Endodermal cell (in vitro differentiated cells): Measurements from ENCODE around the gene YEATS2. TPM values are rescaled to one million over a fixed set of nuclear protein-coding genes. Genes with fewer than 3 reads are reported as not detected.
A peak's percentile ranks its signal among the peaks of the same experiment; 100 is the strongest.

Experiments used
- DNase-seq: peaks from one replicate; pipeline ENCODE4 v3.0.0-alpha.2; 2017
- H3K27ac ChIP-seq: 2 replicates; pipeline ENCODE4 v1.5.1; 2013; ENCODE audit warnings: mild to moderate bottlenecking, low read depth, low read length, moderate library complexity
- H3K27me3 ChIP-seq: 2 replicates; pipeline ENCODE4 v1.6.1; 2013; ENCODE audit warnings: mild to moderate bottlenecking, low read length, moderate library complexity; ENCODE audit not compliant: insufficient read depth, control insufficient read depth, poor library complexity, severe bottlenecking
- H3K36me3 ChIP-seq: 2 replicates; pipeline ENCODE4 v1.7.0; 2013; ENCODE audit warnings: mild to moderate bottlenecking, low read length, moderate library complexity; ENCODE audit not compliant: control insufficient read depth, insufficient read depth
- H3K4me1 ChIP-seq: one replicate; pipeline ENCODE4 v1.7.0; 2013; ENCODE audit warnings: low read length; ENCODE audit not compliant: control insufficient read depth, insufficient read depth
- H3K4me3 ChIP-seq: 2 replicates; pipeline ENCODE4 v1.5.1; 2013; ENCODE audit warnings: mild to moderate bottlenecking, low read length, moderate library complexity
- H3K9ac ChIP-seq: 2 replicates; pipeline ENCODE4 v1.6.1; 2013; ENCODE audit warnings: mild to moderate bottlenecking, low read length, moderate library complexity; ENCODE audit not compliant: poor library complexity, severe bottlenecking; ENCODE audit errors: extremely low read depth
- H3K9me3 ChIP-seq: 2 replicates; pipeline ENCODE4 v1.6.1; 2013; ENCODE audit warnings: mild to moderate bottlenecking, low read length, moderate library complexity; ENCODE audit not compliant: control insufficient read depth
- H3K27ac Mint-ChIP-seq: 2 replicates; pipeline ENCODE4 v1.8.0; 2020; ENCODE audit warnings: mixed read lengths
- H3K27me3 Mint-ChIP-seq: 2 replicates; pipeline ENCODE4 v1.8.0; 2021; ENCODE audit warnings: mild to moderate bottlenecking, mixed read lengths; ENCODE audit not compliant: insufficient read depth
- H3K36me3 Mint-ChIP-seq: 2 replicates; pipeline ENCODE4 v1.8.0; 2020; ENCODE audit warnings: low read depth, mixed read lengths
- H3K4me1 Mint-ChIP-seq: 2 replicates; pipeline ENCODE4 v1.8.0; 2020; ENCODE audit warnings: mixed read lengths
- H3K4me3 Mint-ChIP-seq: 2 replicates; pipeline ENCODE4 v1.8.0; 2020; ENCODE audit warnings: mild to moderate bottlenecking, moderate library complexity, mixed read lengths
- H3K9me3 Mint-ChIP-seq: 2 replicates; pipeline ENCODE4 v1.8.0; 2020; ENCODE audit warnings: mild to moderate bottlenecking, mixed read lengths
- WGBS, 2 experiments: methylation state at CpG; one replicate each; pipeline versions ENCODE4 v1.1.5 to v1.1.7; 2013; ENCODE audit warnings: missing lambda C conversion rate in 2 of 2, mixed read lengths in 1 of 2; ENCODE audit not compliant: insufficient coverage in 1 of 2, insufficient read length in 1 of 2; 5-methylcytosine and 5-hydroxymethylcytosine counted together
- total RNA-seq, 2 donors: library from RNA; stranded (reverse); fragmentation: NEBNext Ultra II Directional in 1 of 2; extraction: Animal tissue kit (Norgen Biotek cat#: 25700) in 1 of 2; gene quantifications; 2 replicates in 1 of 2; 3 replicates in 1 of 2; pipeline ENCODE4 v1.2.1, GENCODE V29; 2021
- TF ChIP-seq, protein P1 (sequence below): fragments of 200-600 bp; sonication (generic); conservative IDR thresholded peaks from 2 replicates; pipeline ENCODE4 v1.5.0; 2021; ENCODE audit warnings: antibody characterized with exemption, mild to moderate bottlenecking

The YEATS2 gene
- total RNA-seq, 2 donors from 2014 or later, result 53.4 to 55.8 TPM

GRCh38 chr3:183830187-183830586 is 132.6 kb downstream of the YEATS2 start:
- Histone ChIP-seq H3K36me3 (peaks cover 56% of the 10 kb centered on the region), H3K4me3 (no peak overlapping the region), H3K27ac (no peak overlapping the region), H3K9me3 (no peaks in the 10 kb centered on the region), H3K27me3 (no peaks in the 10 kb centered on the region), H3K4me1 (no peaks in the 10 kb centered on the region), H3K9ac (no peak overlapping the region)
- no peak overlapping the region for H3K27ac Mint-ChIP-seq
- WGBS, 2 experiments, result 93 to 97% methylated on average over 9 of the region's 9 CpGs
- no peaks in the 10 kb centered on the region for H3K9me3 Mint-ChIP-seq
- no peak overlapping the region for H3K4me3 Mint-ChIP-seq
- TF ChIP-seq, protein P1, sequence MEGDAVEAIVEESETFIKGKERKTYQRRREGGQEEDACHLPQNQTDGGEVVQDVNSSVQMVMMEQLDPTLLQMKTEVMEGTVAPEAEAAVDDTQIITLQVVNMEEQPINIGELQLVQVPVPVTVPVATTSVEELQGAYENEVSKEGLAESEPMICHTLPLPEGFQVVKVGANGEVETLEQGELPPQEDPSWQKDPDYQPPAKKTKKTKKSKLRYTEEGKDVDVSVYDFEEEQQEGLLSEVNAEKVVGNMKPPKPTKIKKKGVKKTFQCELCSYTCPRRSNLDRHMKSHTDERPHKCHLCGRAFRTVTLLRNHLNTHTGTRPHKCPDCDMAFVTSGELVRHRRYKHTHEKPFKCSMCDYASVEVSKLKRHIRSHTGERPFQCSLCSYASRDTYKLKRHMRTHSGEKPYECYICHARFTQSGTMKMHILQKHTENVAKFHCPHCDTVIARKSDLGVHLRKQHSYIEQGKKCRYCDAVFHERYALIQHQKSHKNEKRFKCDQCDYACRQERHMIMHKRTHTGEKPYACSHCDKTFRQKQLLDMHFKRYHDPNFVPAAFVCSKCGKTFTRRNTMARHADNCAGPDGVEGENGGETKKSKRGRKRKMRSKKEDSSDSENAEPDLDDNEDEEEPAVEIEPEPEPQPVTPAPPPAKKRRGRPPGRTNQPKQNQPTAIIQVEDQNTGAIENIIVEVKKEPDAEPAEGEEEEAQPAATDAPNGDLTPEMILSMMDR, result no peak
- H3K27me3 Mint-ChIP-seq, result no peaks in the 10 kb centered on the region
- no peaks in the 10 kb centered on the region for H3K4me1 Mint-ChIP-seq
- H3K36me3 Mint-ChIP-seq, result peaks cover 45% of the 10 kb centered on the region
- DNase-seq, result no peak

- Histone ChIP-seq H3K4me3 (no peak overlapping the region), H3K4me1 (no peaks in the 10 kb centered on the region), H3K36me3 (peaks cover 65% of the 10 kb centered on the region), H3K27ac (peak overlapping the region; percentile 79), H3K27me3 (no peaks in the 10 kb centered on the region), H3K9ac (no peak overlapping the region), H3K9me3 (no peaks in the 10 kb centered on the region)
- Mint-ChIP-seq H3K9me3 (no peaks in the 10 kb centered on the region), H3K36me3 (peaks cover 59% of the 10 kb centered on the region), H3K4me1 (no peaks in the 10 kb centered on the region), H3K27ac (no peak overlapping the region), H3K4me3 (no peak overlapping the region), H3K27me3 (no peaks in the 10 kb centered on the region)
- no peak for DNase-seq
- 79 to 95% methylated on average over 5 to 6 of the region's 6 CpGs for WGBS, 2 experiments
- TF ChIP-seq, protein P1, result no peak
Observed at GRCh38 chr3:183833516-183833915, 135.9 kb downstream of the YEATS2 start.

DNA sequence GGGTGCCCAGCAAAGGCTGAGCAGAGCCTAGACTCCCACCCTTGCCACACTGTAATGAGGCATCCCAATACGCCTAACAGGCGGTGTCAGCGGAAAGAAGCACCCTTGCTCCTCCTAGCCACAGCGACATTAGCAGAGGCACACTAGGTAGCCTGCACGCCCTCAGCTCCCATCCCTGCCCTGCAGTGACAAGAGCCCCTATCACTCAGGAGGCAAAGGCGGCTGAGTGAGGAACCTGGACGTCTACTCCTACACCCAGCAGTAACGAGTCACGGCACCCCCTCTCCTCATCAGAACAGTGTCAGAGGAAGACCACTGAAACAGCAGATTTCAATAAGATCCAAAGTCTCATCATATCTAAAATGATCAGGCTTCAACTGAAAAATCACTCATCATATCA is 139.8 kb downstream of the YEATS2 start:
- Mint-ChIP-seq H3K27me3 (no peaks in the 10 kb centered on the region), H3K9me3 (no peaks in the 10 kb centered on the region), H3K36me3 (peaks cover 68% of the 10 kb centered on the region), H3K27ac (peak overlapping the region; percentile 31), H3K4me1 (no peaks in the 10 kb centered on the region), H3K4me3 (no peak overlapping the region)
- H3K36me3 ChIP-seq, result peaks cover 70% of the 10 kb centered on the region
- H3K4me1 ChIP-seq, result no peaks in the 10 kb centered on the region
- no peaks in the 10 kb centered on the region for H3K9me3 ChIP-seq
- WGBS, 2 experiments, result 90 to 95% methylated on average over 4 to 9 of the region's 9 CpGs
- H3K27ac ChIP-seq, result no peak overlapping the region
- no peak overlapping the region for H3K4me3 ChIP-seq
- no peak overlapping the region for H3K9ac ChIP-seq
- no peaks in the 10 kb centered on the region for H3K27me3 ChIP-seq
- DNase-seq, result no peak
- TF ChIP-seq, protein P1, result no peak
